WTC11 (cell line): ENCODE results near the gene PAPOLG. TPM values are rescaled to one million over a fixed set of nuclear protein-coding genes. Genes with fewer than 3 reads are reported as not detected.
A peak's percentile ranks its signal among the peaks of the same experiment; 100 is the strongest.

Experiments
- ATAC-seq: fragments of 200-7000 bp; cut with Tn5 transposase; 2 replicates; pipeline ENCODE4 v1.10.0; 2021; ENCODE audit warnings: mild to moderate bottlenecking, moderate library complexity
- CTCF ChIA-PET: fragments of 300-600 bp; sonication (Branson Sonifier 250); formaldehyde crosslinking; loops from one replicate; lab custom pipeline; 2021; ENCODE audit warnings: antibody characterized with exemption; lab: Charles Lee
- POLR2A ChIA-PET: fragments of 350-600 bp; sonication (Branson Sonifier 250); formaldehyde crosslinking; loops from one replicate; lab custom pipeline; 2021; ENCODE audit warnings: antibody characterized with exemption; lab: Charles Lee
- DNase-seq: peaks from one replicate; pipeline ENCODE4 v3.0.0; 2021; ENCODE audit warnings: low spot score
- H3K27ac Mint-ChIP-seq: 2 replicates; pipeline ENCODE4 v1.8.0; 2021; ENCODE audit warnings: mixed read lengths
- H3K27me3 Mint-ChIP-seq: 2 replicates; pipeline ENCODE4 v1.8.0; 2021; ENCODE audit warnings: low read depth, mild to moderate bottlenecking, moderate library complexity, mixed read lengths
- H3K36me3 Mint-ChIP-seq: 2 replicates; pipeline ENCODE4 v1.8.0; 2021; ENCODE audit warnings: mixed read lengths
- H3K4me1 Mint-ChIP-seq: 2 replicates; pipeline ENCODE4 v1.8.0; 2022; ENCODE audit warnings: mixed read lengths
- H3K4me3 Mint-ChIP-seq: 2 replicates; pipeline ENCODE4 v1.8.0; 2021; ENCODE audit warnings: mild to moderate bottlenecking, moderate library complexity, mixed read lengths
- H3K9me3 Mint-ChIP-seq: 2 replicates; pipeline ENCODE4 v1.8.0; 2021; ENCODE audit warnings: mixed read lengths
- AFF4 ChIP-seq: sonication (generic); formaldehyde crosslinking; IDR thresholded peaks from 2 replicates; pipeline ENCODE4 v1.8.1; 2023; ENCODE audit warnings: mild to moderate bottlenecking, missing genetic modification reagents, borderline replicate concordance
- E2F4 ChIP-seq: sonication (generic); formaldehyde crosslinking; IDR thresholded peaks from 2 replicates; pipeline ENCODE4 v1.8.1; 2022; ENCODE audit warnings: low read depth, mild to moderate bottlenecking, moderate library complexity, missing genetic modification reagents, borderline replicate concordance
- FOXP4 ChIP-seq: sonication (generic); formaldehyde crosslinking; IDR thresholded peaks from 2 replicates; pipeline ENCODE4 v1.8.0; 2022; ENCODE audit warnings: mild to moderate bottlenecking, missing genetic modification reagents
- GRHL2 ChIP-seq: fragments of 250-450 bp; sonication (Bioruptor Pico); IDR thresholded peaks from 2 replicates; pipeline ENCODE4 v1.8.0; 2022; ENCODE audit warnings: mild to moderate bottlenecking, moderate library complexity; ENCODE audit not compliant: insufficient replicate concordance, severe bottlenecking
- HMGXB4 ChIP-seq: sonication (generic); formaldehyde crosslinking; IDR thresholded peaks from 2 replicates; pipeline ENCODE4 v1.8.1; 2023; ENCODE audit warnings: mild to moderate bottlenecking, moderate library complexity, missing genetic modification reagents
- MAX ChIP-seq: sonication (generic); formaldehyde crosslinking; IDR thresholded peaks from 2 replicates; pipeline ENCODE4 v1.8.0; 2022; ENCODE audit warnings: mild to moderate bottlenecking, missing genetic modification reagents
- MLX ChIP-seq: sonication (generic); formaldehyde crosslinking; IDR thresholded peaks from 2 replicates; pipeline ENCODE4 v1.8.1; 2023; ENCODE audit warnings: mild to moderate bottlenecking, missing genetic modification reagents, moderate library complexity
- MXD4 ChIP-seq: fragments of 250-450 bp; sonication (Bioruptor Pico); IDR thresholded peaks from 2 replicates; pipeline ENCODE4 v1.8.0; 2021; ENCODE audit warnings: mild to moderate bottlenecking, moderate library complexity, borderline replicate concordance
- NR3C1 ChIP-seq: sonication (generic); formaldehyde crosslinking; conservative IDR thresholded peaks from 2 replicates; pipeline ENCODE4 v1.8.1; 2023; ENCODE audit warnings: low read depth, mild to moderate bottlenecking, missing genetic modification reagents
- RELA ChIP-seq: sonication (generic); formaldehyde crosslinking; IDR thresholded peaks from 2 replicates; pipeline ENCODE4 v1.8.1; 2022; ENCODE audit warnings: missing genetic modification reagents, mild to moderate bottlenecking, borderline replicate concordance
- ZBTB43 ChIP-seq: sonication (generic); formaldehyde crosslinking; IDR thresholded peaks from 2 replicates; pipeline ENCODE4 v1.8.1; 2023; ENCODE audit warnings: mild to moderate bottlenecking, missing genetic modification reagents
- ZMAT4 ChIP-seq: fragments of 250-450 bp; sonication (Bioruptor Pico); IDR thresholded peaks from 2 replicates; pipeline ENCODE4 v1.9.0; 2021; ENCODE audit warnings: mild to moderate bottlenecking
- ZNF121 ChIP-seq: sonication (generic); formaldehyde crosslinking; IDR thresholded peaks from 2 replicates; pipeline ENCODE4 v1.8.0; 2023; ENCODE audit warnings: missing genetic modification reagents
- ZNF138 ChIP-seq: sonication (generic); formaldehyde crosslinking; conservative IDR thresholded peaks from 2 replicates; pipeline ENCODE4 v1.8.1; 2022; ENCODE audit warnings: mild to moderate bottlenecking, moderate library complexity, missing genetic modification reagents
- ZNF232 ChIP-seq: sonication (generic); formaldehyde crosslinking; IDR thresholded peaks from 2 replicates; pipeline ENCODE4 v1.8.0; 2022; ENCODE audit warnings: mild to moderate bottlenecking, missing genetic modification reagents
- ZNF317 ChIP-seq: sonication (generic); formaldehyde crosslinking; IDR thresholded peaks from 2 replicates; pipeline ENCODE4 v1.8.1; 2023; ENCODE audit warnings: low read depth, mild to moderate bottlenecking, moderate library complexity, missing genetic modification reagents, borderline replicate concordance
- ZNF396 ChIP-seq: fragments of 250-450 bp; sonication (Bioruptor Pico); IDR thresholded peaks from 2 replicates; pipeline ENCODE4 v1.8.0; 2021; ENCODE audit warnings: mild to moderate bottlenecking, moderate library complexity, borderline replicate concordance
- total RNA-seq: library from RNA; stranded (reverse); gene quantifications from 3 replicates; pipeline ENCODE4 v1.2.3, GENCODE V29; 2021

Gene PAPOLG
- total RNA-seq, 1 experiment from 2014 or later, result 22.5 TPM

GRCh38 chr2:60742419-60742818, 13.6 kb upstream of the PAPOLG start:
- Mint-ChIP-seq H3K36me3 (0 out of 2 replicates have a peak, but pooled peaks cover 5% of the 10 kb centered on the region), H3K4me1 (peaks cover 19% of the 10 kb centered on the region), H3K27ac (no peak overlapping the region), H3K9me3 (peaks cover 5% of the 10 kb centered on the region), H3K4me3 (no peak overlapping the region), H3K27me3 (peaks cover 92% of the 10 kb centered on the region)
- ATAC-seq (peak; percentile 76), DNase-seq (no peak)
- TF ChIP-seq AFF4 (CRISPR knock-in tag) (no peak), FOXP4 (CRISPR knock-in tag) (peak; percentile 31; the same call in 1 of the 2 replicates), RELA (CRISPR knock-in tag) (no peak), ZNF232 (no peak)
- POLR2A ChIA-PET, result no interaction called here
- CTCF ChIA-PET, result interaction anchor here (1.4 kb wide), 1 partner anchor 34 kb away, joined by 3 read pairs; no protein-coding TSS in a partner anchor

GRCh38 chr2:60745330-60745729, 10.7 kb upstream of the PAPOLG start:
- H3K4me1 Mint-ChIP-seq, result peaks cover 17% of the 10 kb centered on the region
- ChIA-PET POLR2A (no interaction called here), CTCF (no interaction called here)
- TF ChIP-seq NR3C1 (CRISPR knock-in tag) (no peak), MLX (CRISPR knock-in tag) (no peak)
- peaks cover 79% of the 10 kb centered on the region for H3K27me3 Mint-ChIP-seq
- no peaks in the 10 kb centered on the region for H3K9me3 Mint-ChIP-seq
- H3K4me3 Mint-ChIP-seq, result no peak overlapping the region
- DNase-seq (no peak), ATAC-seq (no peak)
- no peak overlapping the region for H3K27ac Mint-ChIP-seq
- no peaks in the 10 kb centered on the region for H3K36me3 Mint-ChIP-seq

- no peaks in the 10 kb centered on the region for H3K36me3 Mint-ChIP-seq
- peaks cover 13% of the 10 kb centered on the region for H3K4me1 Mint-ChIP-seq
- H3K4me3 Mint-ChIP-seq, result no peak overlapping the region
- ChIA-PET CTCF (no interaction called here), POLR2A (no interaction called here)
- ATAC-seq, result no peak
- H3K27ac Mint-ChIP-seq, result no peak overlapping the region
- DNase-seq, result no peak
- peaks cover 74% of the 10 kb centered on the region for H3K27me3 Mint-ChIP-seq
- H3K9me3 Mint-ChIP-seq, result no peaks in the 10 kb centered on the region
- TF ChIP-seq E2F4 (no peak), ZMAT4 (no peak), GRHL2 (CRISPR knock-in tag) (no peak), FOXP4 (CRISPR knock-in tag) (no peak), ZNF317 (CRISPR knock-in tag) (no peak), MAX (no peak), HMGXB4 (CRISPR knock-in tag) (no peak), ZNF396 (CRISPR knock-in tag) (no peak), MXD4 (CRISPR knock-in tag) (no peak), ZNF121 (no peak), ZNF138 (CRISPR knock-in tag) (no peak), ZBTB43 (CRISPR knock-in tag) (no peak)
Measured at GRCh38 chr2:60745761-60746160, 10.3 kb upstream of the PAPOLG start.
